ENCODE data around the gene SDHAF2. TPM values are rescaled to one million over a fixed set of nuclear protein-coding genes. Genes with fewer than 3 reads are reported as not detected.

Gene SDHAF2
- total and polyA plus RNA-seq, 8 donors = 10.1 to 38.9 (median 14.8) TPM

DNA sequence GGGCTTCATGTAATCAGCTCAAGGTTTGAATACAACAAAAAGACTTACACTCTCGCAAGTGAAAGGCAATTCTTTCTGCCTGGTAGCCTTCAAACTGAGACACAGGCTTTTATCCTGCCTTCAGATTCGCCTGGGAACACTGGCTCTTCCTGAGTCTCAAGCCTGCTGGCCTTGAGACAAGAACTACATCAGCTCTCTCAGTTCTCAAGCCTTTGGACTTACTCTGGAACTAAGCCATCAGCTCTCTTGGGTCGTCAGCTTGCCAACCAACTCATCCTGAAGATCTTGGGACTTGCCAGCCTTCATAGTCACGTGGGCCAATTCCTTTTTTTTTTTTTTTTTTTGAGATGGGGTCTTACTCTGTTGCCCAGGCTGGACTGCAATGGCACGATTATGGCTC is 42.9 kb downstream of the SDHAF2 start:
- TF ChIP-seq, protein P1, sequence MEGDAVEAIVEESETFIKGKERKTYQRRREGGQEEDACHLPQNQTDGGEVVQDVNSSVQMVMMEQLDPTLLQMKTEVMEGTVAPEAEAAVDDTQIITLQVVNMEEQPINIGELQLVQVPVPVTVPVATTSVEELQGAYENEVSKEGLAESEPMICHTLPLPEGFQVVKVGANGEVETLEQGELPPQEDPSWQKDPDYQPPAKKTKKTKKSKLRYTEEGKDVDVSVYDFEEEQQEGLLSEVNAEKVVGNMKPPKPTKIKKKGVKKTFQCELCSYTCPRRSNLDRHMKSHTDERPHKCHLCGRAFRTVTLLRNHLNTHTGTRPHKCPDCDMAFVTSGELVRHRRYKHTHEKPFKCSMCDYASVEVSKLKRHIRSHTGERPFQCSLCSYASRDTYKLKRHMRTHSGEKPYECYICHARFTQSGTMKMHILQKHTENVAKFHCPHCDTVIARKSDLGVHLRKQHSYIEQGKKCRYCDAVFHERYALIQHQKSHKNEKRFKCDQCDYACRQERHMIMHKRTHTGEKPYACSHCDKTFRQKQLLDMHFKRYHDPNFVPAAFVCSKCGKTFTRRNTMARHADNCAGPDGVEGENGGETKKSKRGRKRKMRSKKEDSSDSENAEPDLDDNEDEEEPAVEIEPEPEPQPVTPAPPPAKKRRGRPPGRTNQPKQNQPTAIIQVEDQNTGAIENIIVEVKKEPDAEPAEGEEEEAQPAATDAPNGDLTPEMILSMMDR (IDR thresholded peaks at IDR 0.05) = no peak
- intact Hi-C loops (cut with DNase I) = loop anchor here in 1 of 3 donors (10.0 kb wide), 1 partner anchor 162 kb away; no protein-coding TSS in a partner anchor
- Histone ChIP-seq H3K9me3 (no peaks in the 10 kb centered on the region), H3K4me1 (no peaks in the 10 kb centered on the region), H3K27ac (no peak overlapping the region), H3K36me3 (no peaks in the 10 kb centered on the region), H3K4me3 (no peak overlapping the region), H3K27me3 (peaks cover 0 to under 1% (median 0%) of the 10 kb centered on the region in 4 donors)
- DNase-seq = no peak
- WGBS, 2 donors = 84 to 87% methylated on average over 5 of the region's 5 CpGs
- no peak for FAIRE-seq
- ATAC-seq = peak in 2 of 4 donors; percentile 16 to 33

DNA sequence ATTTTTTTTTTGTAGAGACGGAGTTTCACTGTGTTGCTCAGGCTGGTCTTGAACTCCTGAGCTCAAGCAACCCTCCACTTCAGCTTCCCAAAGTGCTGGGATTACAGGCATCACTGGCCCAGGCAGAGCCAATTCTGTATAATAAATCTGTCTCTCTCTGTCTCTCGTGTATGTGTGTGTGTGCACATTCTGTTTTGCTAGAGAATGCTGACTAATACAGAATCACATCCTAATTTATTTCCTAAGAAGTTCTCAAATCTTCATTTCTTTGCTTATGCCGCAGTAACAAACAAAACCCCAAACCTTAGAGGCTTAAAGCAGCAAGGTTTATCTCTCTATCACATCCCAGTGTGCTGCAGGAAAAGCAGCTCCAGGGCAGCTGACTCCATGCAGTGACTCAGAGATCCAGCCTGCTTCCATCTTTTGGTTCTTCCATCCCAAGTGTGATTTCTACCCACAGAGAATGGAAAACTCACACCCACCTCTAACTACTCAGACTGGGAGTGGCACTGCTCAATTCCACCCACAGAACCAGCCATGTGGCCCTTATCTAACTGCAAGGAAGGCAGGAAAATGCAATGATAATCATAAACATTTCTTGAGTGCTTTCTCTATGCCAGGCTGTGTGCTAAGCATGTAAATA is 43.6 kb downstream of the SDHAF2 start:
- no peaks in the 10 kb centered on the region for H3K4me1 ChIP-seq
- H3K27ac ChIP-seq = no peak overlapping the region
- 91 to 97% methylated on average over 3 of the region's 3 CpGs for WGBS, 2 donors
- intact Hi-C loops (cut with DNase I) = loop anchor here in 1 of 3 donors (10.0 kb wide), 1 partner anchor 161 kb away; no protein-coding TSS in a partner anchor
- no peak overlapping the region for H3K4me3 ChIP-seq
- ATAC-seq (no peak), DNase-seq (no peak), FAIRE-seq (no peak)
- peaks cover 0 to 3% (median 0%) of the 10 kb centered on the region in 4 donors for H3K27me3 ChIP-seq
- no peaks in the 10 kb centered on the region for H3K36me3 ChIP-seq
- no peaks in the 10 kb centered on the region for H3K9me3 ChIP-seq
- TF ChIP-seq, protein P1 (IDR thresholded peaks at IDR 0.05) = no peak

DNA sequence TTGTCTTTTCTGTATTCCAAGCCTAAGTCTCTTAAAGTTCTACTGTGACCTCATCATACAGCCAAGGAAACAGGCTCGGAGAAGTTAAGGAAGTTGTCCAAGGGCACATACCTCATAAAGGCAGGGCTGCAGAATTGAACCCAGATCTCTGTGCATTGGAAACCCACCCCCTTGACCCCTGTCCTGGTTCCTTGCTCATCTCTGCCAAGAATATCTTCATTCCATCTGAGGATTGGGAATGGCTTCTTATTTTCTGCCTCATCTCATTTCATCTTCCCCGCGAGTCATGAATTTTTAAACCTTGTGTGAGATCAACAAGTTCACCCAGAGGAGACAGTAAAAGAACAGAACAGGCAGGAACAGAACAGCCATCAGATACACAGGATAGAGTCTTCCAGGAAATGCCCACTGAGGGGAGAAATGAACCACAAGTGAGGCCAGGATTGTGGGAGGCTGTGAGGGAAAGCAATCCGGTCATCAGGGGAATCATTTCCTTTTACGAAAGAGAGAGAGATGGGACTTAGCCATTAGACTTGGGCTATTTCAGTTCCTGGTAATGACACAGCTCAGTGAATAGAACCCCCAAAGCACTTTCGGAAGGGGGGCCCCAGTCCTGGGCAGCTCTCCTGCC is 44.2 kb downstream of the SDHAF2 start:
- intact Hi-C loops (cut with DNase I) = loop anchor here in 1 of 3 donors (10.0 kb wide), 1 partner anchor 161 kb away; no protein-coding TSS in a partner anchor
- Histone ChIP-seq H3K36me3 (no peaks in the 10 kb centered on the region), H3K4me3 (no peak overlapping the region), H3K4me1 (no peaks in the 10 kb centered on the region), H3K27ac (no peak overlapping the region), H3K9me3 (no peaks in the 10 kb centered on the region), H3K27me3 (peaks cover 0 to 3% (median 0%) of the 10 kb centered on the region in 4 donors)
- DNase-seq (no peak), FAIRE-seq (no peak), ATAC-seq (no peak)
- TF ChIP-seq, protein P1 (IDR thresholded peaks at IDR 0.05) = no peak
- 88 to 93% methylated on average over 6 of the region's 6 CpGs for WGBS, 2 donors

DNA sequence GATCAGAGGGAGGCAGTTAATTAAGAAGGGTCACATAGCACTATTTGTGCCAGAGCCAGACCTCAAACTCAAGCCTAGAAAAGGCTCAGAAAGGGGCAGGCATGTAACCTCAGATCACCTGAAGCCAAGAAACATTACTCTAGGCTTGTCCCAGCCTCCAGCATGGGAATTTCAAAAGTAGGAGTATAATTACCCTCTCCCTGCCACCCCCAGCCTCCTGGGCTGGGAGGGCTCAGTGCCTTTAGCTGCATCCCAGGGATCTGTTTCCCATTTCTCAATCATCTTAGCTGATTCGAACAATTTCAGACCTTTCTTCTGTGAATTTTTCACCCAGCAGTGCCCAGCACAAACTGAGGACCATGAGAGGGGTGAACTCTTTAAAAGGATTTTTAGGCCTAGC is 45.5 kb downstream of the SDHAF2 start:
- Histone ChIP-seq H3K4me3 (no peak overlapping the region), H3K27ac (no peak overlapping the region), H3K9me3 (no peaks in the 10 kb centered on the region), H3K4me1 (no peaks in the 10 kb centered on the region), H3K36me3 (no peaks in the 10 kb centered on the region), H3K27me3 (peaks cover 0 to 3% (median 0%) of the 10 kb centered on the region in 4 donors)
- no peak for ATAC-seq
- no peak for FAIRE-seq
- 84 to 95% methylated on average over 1 of the region's 1 CpG for WGBS, 2 donors
- TF ChIP-seq, protein P1 (IDR thresholded peaks at IDR 0.05) = no peak
- intact Hi-C loops (cut with DNase I) = loop anchor here in 1 of 3 donors (5.0 to 10.0 kb wide), 2 partner anchors 42 to 159 kb away; no protein-coding TSS in a partner anchor
- DNase-seq = no peak

Measured in pancreas (tissue), 10 donors.